ENCODE measurements around the gene ZNF213.

- TF ChIP-seq CTCF (IDR thresholded peaks at IDR 0.05; ENCODE audit: low read length) (no peak), EZH2 (optimal IDR thresholded peaks at IDR 0.05; ENCODE audit: low read depth, low read length) (no peak), EZH2phosphoT487 (IDR thresholded peaks at IDR 0.05; ENCODE audit: low read length) (no peak)
These were observed 23.9 kb downstream of the ZNF213 start for GRCh38 chr16:3158510-3159314.
